ENCODE results near the gene HAGH.

Gene HAGH

GRCh38 chr16:1780677-1781072 is 46.0 kb downstream of the HAGH start:
- no peak overlapping the region for H3K4me3 ChIP-seq (ENCODE audit: low read depth, low read length)
- no peak for TF ChIP-seq CTCF (IDR thresholded peaks at IDR 0.05; ENCODE audit: borderline replicate concordance, insufficient read depth, low read depth, low read length)

GRCh38 chr16:1779741-1780676 is 46.6 kb downstream of the HAGH start:
- H3K4me3 ChIP-seq (ENCODE audit: low read depth, low read length): no peak overlapping the region
- TF ChIP-seq CTCF (IDR thresholded peaks at IDR 0.05; ENCODE audit: borderline replicate concordance, insufficient read depth, low read depth, low read length): no peak

GRCh38 chr16:1779234-1779701 is 47.4 kb downstream of the HAGH start:
- H3K4me3 ChIP-seq (ENCODE audit: low read depth, low read length): no peak overlapping the region
- TF ChIP-seq CTCF (IDR thresholded peaks at IDR 0.05; ENCODE audit: borderline replicate concordance, insufficient read depth, low read depth, low read length): no peak

- no peak for TF ChIP-seq CTCF (IDR thresholded peaks at IDR 0.05; ENCODE audit: borderline replicate concordance, insufficient read depth, low read depth, low read length)
- H3K4me3 ChIP-seq (ENCODE audit: low read depth, low read length): no peak overlapping the region
Measured at GRCh38 chr16:1778200-1779179, 48.1 kb downstream of the HAGH start.

GRCh38 chr16:1777375-1778199 is 49.0 kb downstream of the HAGH start:
- H3K4me3 ChIP-seq (ENCODE audit: low read depth, low read length): no peak overlapping the region
- no peak for TF ChIP-seq CTCF (IDR thresholded peaks at IDR 0.05; ENCODE audit: borderline replicate concordance, insufficient read depth, low read depth, low read length)

- H3K4me3 ChIP-seq (ENCODE audit: low read depth, low read length): no peak overlapping the region
- no peak for TF ChIP-seq CTCF (IDR thresholded peaks at IDR 0.05; ENCODE audit: borderline replicate concordance, insufficient read depth, low read depth, low read length)
Measured at GRCh38 chr16:1776991-1777374, 49.6 kb downstream of the HAGH start.

Data from GM12875 (cell line).